H1 (cell line): ENCODE results near the gene BPIFB4. TPM values are rescaled to one million over a fixed set of nuclear protein-coding genes. Genes with fewer than 3 reads are reported as not detected.

Experiments
- CTCF ChIA-PET: fragments of 300-600 bp; sonication (Branson Sonifier 250); formaldehyde crosslinking; loops from one replicate; lab custom pipeline; 2021; ENCODE audit not compliant: partially characterized antibody; lab: Charles Lee
- POLR2A ChIA-PET: fragments of 300-600 bp; sonication (Branson Sonifier 250); formaldehyde crosslinking; loops from one replicate; lab custom pipeline; 2021; ENCODE audit warnings: inconsistent platforms; ENCODE audit not compliant: partially characterized antibody; lab: Charles Lee
- DNase-seq, 2 experiments: peaks; one replicate each; pipeline versions ENCODE4 v3.0.0 to v3.0.0-alpha.2; 2010 to 2022; ENCODE audit warnings: low spot score in 2 of 2, low read depth in 1 of 2, mixed read lengths in 1 of 2
- FAIRE-seq: peaks from 2 replicates; lab custom pipeline; 2011; peaks lifted over from hg19 to GRCh38; lab: Jason Lieb, UNC
- H2AFZ ChIP-seq: 2 replicates; pipeline ENCODE4 v1.8.1; 2012; ENCODE audit warnings: low read length, inconsistent platforms
- H2AK5ac ChIP-seq: 2 replicates; pipeline ENCODE4 v1.6.1; 2013; ENCODE audit warnings: low read depth, low read length
- H2BK120ac ChIP-seq: replicated peaks from 2 replicates; pipeline ENCODE3; 2013; ENCODE audit warnings: low read depth, low read length, inconsistent platforms
- H2BK12ac ChIP-seq: 2 replicates; pipeline ENCODE4 v1.6.1; 2013; ENCODE audit warnings: low read depth, low read length
- H2BK15ac ChIP-seq: 2 replicates; pipeline ENCODE4 v1.6.1; 2013; ENCODE audit warnings: low read length
- H2BK20ac ChIP-seq: 2 replicates; pipeline ENCODE4 v1.6.1; 2013; ENCODE audit warnings: low read length
- H2BK5ac ChIP-seq: 2 replicates; pipeline ENCODE4 v1.6.1; 2013; ENCODE audit warnings: low read depth, low read length
- H3K14ac ChIP-seq: 2 replicates; pipeline ENCODE4 v1.6.1; 2013; ENCODE audit warnings: inconsistent platforms; ENCODE audit not compliant: insufficient read length
- H3K18ac ChIP-seq: 2 replicates; pipeline ENCODE4 v1.6.1; 2013; ENCODE audit warnings: low read length; ENCODE audit errors: extremely low read depth
- H3K23ac ChIP-seq: 2 replicates; pipeline ENCODE4 v1.6.1; 2013; ENCODE audit warnings: inconsistent platforms; ENCODE audit not compliant: insufficient read length
- H3K23me2 ChIP-seq: 2 replicates; pipeline ENCODE4 v1.6.1; 2013; ENCODE audit warnings: low read depth, low read length
- H3K27ac ChIP-seq: 2 replicates; pipeline ENCODE4 v1.6.1; 2011; ENCODE audit warnings: low read depth, low read length, inconsistent platforms
- H3K27me3 ChIP-seq, 4 experiments: replicated peaks in 1 of 4; 1 replicate in 1 of 4; 2 replicates in 3 of 4; pipeline versions ENCODE4 v1.6.1 to v1.8.1; 2011 to 2013; ENCODE audit warnings: low read length in 3 of 4, mild to moderate bottlenecking in 3 of 4, inconsistent platforms in 2 of 4, mixed read lengths in 2 of 4, moderate library complexity in 1 of 4; ENCODE audit not compliant: control insufficient read depth in 3 of 4, insufficient read depth in 3 of 4; ENCODE audit errors: extremely low read depth in 1 of 4
- H3K36me3 ChIP-seq, 4 experiments: 2 replicates each; pipeline versions ENCODE4 v1.6.1 to v1.8.1; 2011 to 2013; ENCODE audit warnings: mild to moderate bottlenecking in 4 of 4, low read length in 3 of 4, moderate library complexity in 2 of 4, control low read depth in 1 of 4, inconsistent platforms in 1 of 4; ENCODE audit not compliant: insufficient read depth in 4 of 4, control insufficient read depth in 2 of 4
- H3K4ac ChIP-seq: replicated peaks from 2 replicates; pipeline ENCODE3; 2013; ENCODE audit warnings: low read length, low read depth, mixed read lengths, inconsistent platforms; ENCODE audit not compliant: insufficient read length
- H3K4me1 ChIP-seq, 4 experiments: replicated peaks in 1 of 4; 1 replicate in 1 of 4; 2 replicates in 3 of 4; pipeline versions ENCODE4 v1.6.1 to v1.8.1; 2011 to 2013; ENCODE audit warnings: low read length in 3 of 4, inconsistent platforms in 2 of 4, mixed read lengths in 1 of 4; ENCODE audit not compliant: insufficient read depth in 4 of 4, control insufficient read depth in 3 of 4
- H3K4me2 ChIP-seq, 2 experiments: 2 replicates each; pipeline versions ENCODE4 v1.6.1 to v1.8.1; 2011 to 2013; ENCODE audit warnings: low read depth in 2 of 2, low read length in 2 of 2, control low read depth in 1 of 2, inconsistent platforms in 1 of 2, mild to moderate bottlenecking in 1 of 2; ENCODE audit not compliant: insufficient read depth in 1 of 2
- H3K4me3 ChIP-seq, 4 experiments: fragments of 200-600, 300-600 bp in 1 of 4; sonication (generic), shearing (Covaris generic), sonication (Bioruptor Twin) in 1 of 4; 2 replicates each; pipeline versions ENCODE4 v1.5.1 to v1.8.1; 2011 to 2016; ENCODE audit warnings: low read length in 4 of 4, low read depth in 3 of 4, control low read depth in 2 of 4, inconsistent platforms in 2 of 4, mild to moderate bottlenecking in 2 of 4, mixed read lengths in 1 of 4, moderate library complexity in 1 of 4; ENCODE audit not compliant: insufficient read depth in 2 of 4; ENCODE audit errors: extremely low read depth in 1 of 4
- H3K56ac ChIP-seq: replicated peaks from 2 replicates; pipeline ENCODE3; 2013; ENCODE audit warnings: low read depth, mild to moderate bottlenecking, mixed read lengths, low read length, inconsistent platforms; ENCODE audit not compliant: insufficient read length
- H3K79me1 ChIP-seq: 2 replicates; pipeline ENCODE4 v1.6.1; 2013; ENCODE audit warnings: low read depth, low read length, control low read depth
- H3K79me2 ChIP-seq, 2 experiments: 2 replicates each; pipeline versions ENCODE4 v1.6.1 to v1.8.1; 2012 to 2013; ENCODE audit warnings: low read length in 2 of 2, mild to moderate bottlenecking in 2 of 2, inconsistent platforms in 1 of 2; ENCODE audit not compliant: insufficient read depth in 2 of 2, control insufficient read depth in 1 of 2
- H3K9ac ChIP-seq, 4 experiments: replicated peaks in 1 of 4; 1 replicate in 1 of 4; 2 replicates in 3 of 4; pipeline versions ENCODE4 v1.6.1 to v1.8.1; 2011 to 2013; ENCODE audit warnings: low read depth in 3 of 4, low read length in 3 of 4, control low read depth in 2 of 4, mild to moderate bottlenecking in 2 of 4, moderate library complexity in 2 of 4, inconsistent platforms in 1 of 4; ENCODE audit errors: extremely low read depth in 1 of 4
- H3K9me3 ChIP-seq, 2 experiments: 2 replicates each; pipeline versions ENCODE4 v1.6.1 to v1.8.1; 2012 to 2013; ENCODE audit warnings: mild to moderate bottlenecking in 2 of 2, moderate library complexity in 2 of 2, control low read depth in 1 of 2, inconsistent platforms in 1 of 2, low read depth in 1 of 2, low read length in 1 of 2, mixed read lengths in 1 of 2; ENCODE audit not compliant: insufficient read depth in 2 of 2
- H4K20me1 ChIP-seq, 2 experiments: replicated peaks in 1 of 2; 2 replicates each; pipeline versions ENCODE3 to v1.8.1; 2011 to 2013; ENCODE audit warnings: inconsistent platforms in 2 of 2, low read length in 2 of 2, mild to moderate bottlenecking in 1 of 2; ENCODE audit not compliant: insufficient read depth in 2 of 2, control insufficient read depth in 1 of 2
- H4K5ac ChIP-seq: 2 replicates; pipeline ENCODE4 v1.6.1; 2013; ENCODE audit warnings: low read length, low read depth, mixed read lengths, inconsistent platforms; ENCODE audit not compliant: insufficient read length
- H4K8ac ChIP-seq: 2 replicates; pipeline ENCODE4 v1.8.0; 2013; ENCODE audit warnings: mild to moderate bottlenecking, moderate library complexity, low read length, inconsistent platforms; ENCODE audit not compliant: insufficient read depth; ENCODE audit errors: extremely low read depth
- H4K91ac ChIP-seq: replicated peaks from 2 replicates; pipeline ENCODE3; 2013; ENCODE audit warnings: low read length, mixed read lengths, inconsistent platforms; ENCODE audit not compliant: insufficient read length
- KDM5A ChIP-seq: fragments of 200-600 bp; IDR thresholded peaks from 2 replicates; pipeline ENCODE4 v1.7.1; 2012; ENCODE audit warnings: mild to moderate bottlenecking, low read length, inconsistent platforms, mixed read lengths
- RAD21 ChIP-seq, 2 experiments: IDR thresholded peaks in 1 of 2; conservative IDR thresholded peaks in 1 of 2; 2 replicates each; pipeline ENCODE4 v1.6.1; 2011; ENCODE audit warnings: low read depth in 2 of 2, low read length in 2 of 2, improper control_type of control experiment in 1 of 2, inconsistent platforms in 1 of 2, mild to moderate bottlenecking in 1 of 2, moderate library complexity in 1 of 2
- WGBS, 2 experiments: shearing (Covaris generic) in 1 of 2; methylation state at CpG; one replicate each; pipeline versions ENCODE4 v1.1.6 to v1.1.7; 2013 to 2015; ENCODE audit warnings: low lambda C conversion rate in 2 of 2, mixed read lengths in 2 of 2, inconsistent platforms in 1 of 2, low coverage in 1 of 2, missing lambda C conversion rate in 1 of 2; ENCODE audit not compliant: insufficient replicate concordance in 2 of 2, insufficient coverage in 1 of 2, insufficient read length in 1 of 2; ENCODE audit errors: extremely low coverage in 1 of 2, missing lambda C conversion rate in 1 of 2; 5-methylcytosine and 5-hydroxymethylcytosine counted together
- polyA plus RNA-seq, 7 experiments: library from polyadenylated mRNA; depleted of rRNA in 3 of 7; stranded (reverse) in 5 of 7; unstranded in 2 of 7; fragments of >200 nt in 5 of 7; fragments of 200-250 nt in 2 of 7; gene quantifications; 1 replicate in 5 of 7; 2 replicates in 1 of 7; 4 replicates in 1 of 7; pipeline versions ENCODE4 v1.2.1 to v1.2.3, GENCODE V29; 2011 to 2013; ENCODE audit warnings: missing spikeins in 2 of 7, mixed read lengths in 2 of 7
- total RNA-seq: library from RNA; stranded (reverse); fragmentation: NEBNext Ultra II Directional; extraction: Animal tissue kit (Norgen Biotek cat#: 25700); gene quantifications from 2 replicates; pipeline ENCODE4 v1.2.1, GENCODE V29; 2021

BPIFB4 gene
- total and polyA plus RNA-seq, 2 of the 8 experiments (the other 6 are each of a cell fraction or from before 2014, with no cell fraction given) = not detected

GRCh38 chr20:33147299-33147698 is 67.9 kb downstream of the BPIFB4 start:
- Histone ChIP-seq H2BK20ac (no peak overlapping the region), H2BK5ac (no peak overlapping the region), H3K23me2 (no peaks in the 10 kb centered on the region), H2AK5ac (no peak overlapping the region), H3K79me2 (no peaks in the 10 kb centered on the region), H4K91ac (no peak overlapping the region), H3K4ac (no peak overlapping the region), H2BK15ac (no peak overlapping the region), H3K9ac (no peak overlapping the region), H3K27ac (no peak overlapping the region), H3K18ac (no peak overlapping the region), H3K4me3 (no peak overlapping the region), H3K36me3 (no peaks in the 10 kb centered on the region), H3K79me1 (no peaks in the 10 kb centered on the region), H2BK12ac (no peak overlapping the region), H3K9me3 (no peaks in the 10 kb centered on the region), H4K8ac (no peak overlapping the region), H2AFZ (no peak overlapping the region), H3K4me2 (no peak overlapping the region), H3K4me1 (no peaks in the 10 kb centered on the region), H4K20me1 (no peaks in the 10 kb centered on the region), H3K23ac (no peak overlapping the region), H3K56ac (no peak overlapping the region), H2BK120ac (no peak overlapping the region), H3K27me3 (no peaks in the 10 kb centered on the region), H4K5ac (no peak overlapping the region), H3K14ac (no peak overlapping the region)
- DNase-seq (no peak), FAIRE-seq (no peak)
- TF ChIP-seq KDM5A = no peak
- no peak for TF ChIP-seq RAD21 (IDR thresholded peaks at IDR 0.05 in 1 of 2, conservative IDR thresholded peaks at IDR 0.05 in 1 of 2; ENCODE audit: low read depth in 2 of 2, low read length in 2 of 2)
- 88 to 100% methylated on average over 1 to 4 of the region's 5 CpGs for WGBS, 2 experiments
- ChIA-PET POLR2A (no interaction called here), CTCF (no interaction called here)
